Right atrium auricular region (tissue), 2 donors: ENCODE data around the gene GCK. TPM values are rescaled to one million over a fixed set of nuclear protein-coding genes. Genes with fewer than 3 reads are reported as not detected.

ENCODE experiments used
- DNase-seq: peaks from one replicate; pipeline ENCODE4 v3.0.0-alpha.2; 2019; ENCODE audit warnings: low spot score
- H3K27ac ChIP-seq, 2 donors: fragments of 200-600 bp; sonication (generic); 1 replicate in 1 of 2; 2 replicates in 1 of 2; pipeline ENCODE4 v1.5.1; 2016 to 2019
- H3K27me3 ChIP-seq, 2 donors: fragments of 200-600 bp; sonication (generic); one replicate each; pipeline versions ENCODE4 v1.5.1 to v1.6.0; 2017 to 2019
- H3K36me3 ChIP-seq: fragments of 200-600 bp; sonication (generic); one replicate; pipeline ENCODE4 v1.5.1; 2016
- H3K4me1 ChIP-seq, 2 donors: fragments of 200-600 bp; sonication (generic); one replicate each; pipeline versions ENCODE4 v1.5.1 to v1.6.0; 2017 to 2019
- H3K4me3 ChIP-seq, 2 donors: fragments of 200-600 bp; sonication (generic); 1 replicate in 1 of 2; 2 replicates in 1 of 2; pipeline ENCODE4 v1.5.1; 2017 to 2019; ENCODE audit warnings: mild to moderate bottlenecking in 1 of 2, moderate library complexity in 1 of 2
- H3K9me3 ChIP-seq, 2 donors: fragments of 200-600 bp; sonication (generic); one replicate each; pipeline ENCODE4 v1.5.1; 2019
- total RNA-seq, 2 donors: library from RNA; depleted of rRNA; stranded (reverse); fragments of >200 nt; gene quantifications; one replicate each; pipeline ENCODE4 v1.1.0, GENCODE V29; 2016
- TF ChIP-seq, protein P1 (sequence below), 2 donors: fragments of 200-600 bp; sonication (generic); IDR thresholded peaks; one replicate each; pipeline ENCODE4 v1.5.1; 2019; ENCODE audit warnings: antibody characterized with exemption in 2 of 2

The GCK gene
- total RNA-seq, 2 donors from 2014 or later: 11.1 to 21.0 TPM

DNA sequence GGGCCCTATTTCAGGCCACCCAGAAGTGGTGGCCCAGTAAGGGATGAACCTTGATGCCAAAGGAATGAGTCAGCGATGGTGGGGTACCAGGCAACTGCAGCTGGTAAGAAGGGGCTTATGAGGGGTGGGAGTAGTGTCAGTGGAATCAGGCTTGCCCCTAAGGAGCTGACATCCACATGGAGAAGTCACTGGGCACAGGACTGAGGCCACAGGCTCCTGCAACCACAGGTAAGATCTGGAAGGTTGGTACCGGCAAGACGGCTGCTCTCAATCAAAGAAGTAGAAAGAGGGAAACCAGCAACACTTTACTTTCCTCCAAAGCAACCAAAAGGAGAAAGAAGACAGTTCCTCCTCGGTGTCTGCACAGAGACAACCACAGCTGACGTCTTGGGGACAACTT is 2.5 kb downstream of the GCK start:
- TF ChIP-seq, protein P1, sequence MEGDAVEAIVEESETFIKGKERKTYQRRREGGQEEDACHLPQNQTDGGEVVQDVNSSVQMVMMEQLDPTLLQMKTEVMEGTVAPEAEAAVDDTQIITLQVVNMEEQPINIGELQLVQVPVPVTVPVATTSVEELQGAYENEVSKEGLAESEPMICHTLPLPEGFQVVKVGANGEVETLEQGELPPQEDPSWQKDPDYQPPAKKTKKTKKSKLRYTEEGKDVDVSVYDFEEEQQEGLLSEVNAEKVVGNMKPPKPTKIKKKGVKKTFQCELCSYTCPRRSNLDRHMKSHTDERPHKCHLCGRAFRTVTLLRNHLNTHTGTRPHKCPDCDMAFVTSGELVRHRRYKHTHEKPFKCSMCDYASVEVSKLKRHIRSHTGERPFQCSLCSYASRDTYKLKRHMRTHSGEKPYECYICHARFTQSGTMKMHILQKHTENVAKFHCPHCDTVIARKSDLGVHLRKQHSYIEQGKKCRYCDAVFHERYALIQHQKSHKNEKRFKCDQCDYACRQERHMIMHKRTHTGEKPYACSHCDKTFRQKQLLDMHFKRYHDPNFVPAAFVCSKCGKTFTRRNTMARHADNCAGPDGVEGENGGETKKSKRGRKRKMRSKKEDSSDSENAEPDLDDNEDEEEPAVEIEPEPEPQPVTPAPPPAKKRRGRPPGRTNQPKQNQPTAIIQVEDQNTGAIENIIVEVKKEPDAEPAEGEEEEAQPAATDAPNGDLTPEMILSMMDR (IDR thresholded peaks at IDR 0.05): no peak
- no peaks in the 10 kb centered on the region for H3K36me3 ChIP-seq
- H3K9me3 ChIP-seq: peaks cover 5 to 10% of the 10 kb centered on the region in 2 donors
- no peak overlapping the region for H3K4me3 ChIP-seq
- H3K4me1 ChIP-seq: no peaks in the 10 kb centered on the region
- DNase-seq: peak; percentile 54
- H3K27me3 ChIP-seq: no peaks in the 10 kb centered on the region
- no peak overlapping the region for H3K27ac ChIP-seq

DNA sequence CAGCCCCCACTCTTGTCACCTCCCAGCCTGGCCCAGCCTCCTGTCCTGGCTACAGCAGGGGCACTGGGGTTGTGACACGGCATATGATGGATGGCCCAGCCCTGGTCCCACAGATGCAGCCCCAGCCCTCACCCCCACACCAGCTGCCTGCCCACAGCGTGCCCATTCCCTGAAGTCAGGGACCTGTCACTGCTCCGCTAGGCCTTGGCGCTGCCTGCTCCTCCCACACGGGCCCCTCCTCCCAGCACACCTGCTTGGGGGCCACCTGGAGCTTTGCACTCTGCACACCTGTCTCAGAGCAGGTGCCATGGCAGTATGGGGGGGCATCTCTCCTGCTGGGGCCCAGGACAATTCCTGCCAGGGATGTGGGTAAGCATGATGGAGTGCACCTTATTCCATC is 3.5 kb downstream of the GCK start:
- TF ChIP-seq, protein P1 (IDR thresholded peaks at IDR 0.05): no peak

DNA sequence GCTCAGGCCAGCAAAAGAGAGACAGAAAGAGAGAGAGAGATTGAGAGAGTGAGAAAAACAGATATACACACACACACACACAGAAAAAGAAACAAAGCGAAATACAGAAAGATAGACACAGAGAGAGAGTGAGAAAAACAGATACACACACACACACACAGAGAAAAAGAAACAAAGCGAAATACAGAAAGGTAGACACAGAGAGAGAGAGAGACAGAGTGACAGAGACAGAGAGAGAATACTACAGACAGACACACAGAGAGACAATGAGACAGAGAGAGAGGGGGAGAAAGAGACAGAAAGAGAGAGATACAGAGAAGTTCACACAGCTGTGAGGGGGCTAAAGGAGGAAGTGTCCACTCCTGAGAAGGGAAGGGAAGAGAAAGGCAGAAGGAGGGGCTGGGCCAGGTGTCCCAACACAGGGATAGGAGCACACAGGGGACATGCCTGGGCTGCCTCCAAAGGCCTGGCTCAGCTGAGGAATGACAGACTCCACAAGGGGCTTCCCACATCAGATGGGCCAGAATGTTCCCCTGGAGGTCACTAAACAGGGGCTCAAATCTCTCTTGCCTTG is 4.3 kb downstream of the GCK start:
- Histone ChIP-seq H3K9me3 (peaks cover 5 to 10% of the 10 kb centered on the region in 2 donors), H3K4me1 (no peaks in the 10 kb centered on the region), H3K27ac (no peak overlapping the region), H3K27me3 (no peaks in the 10 kb centered on the region), H3K36me3 (no peaks in the 10 kb centered on the region), H3K4me3 (no peak overlapping the region)
- DNase-seq: peak; percentile 23
- TF ChIP-seq, protein P1 (IDR thresholded peaks at IDR 0.05): no peak

More for the DNA sequence above, 3.5 kb downstream of the GCK start:
- Histone ChIP-seq H3K27me3 (no peaks in the 10 kb centered on the region), H3K4me1 (no peaks in the 10 kb centered on the region), H3K36me3 (no peaks in the 10 kb centered on the region), H3K9me3 (peaks cover 5 to 10% of the 10 kb centered on the region in 2 donors), H3K4me3 (no peak overlapping the region), H3K27ac (no peak overlapping the region)
- peak; percentile 38 for DNase-seq

DNA sequence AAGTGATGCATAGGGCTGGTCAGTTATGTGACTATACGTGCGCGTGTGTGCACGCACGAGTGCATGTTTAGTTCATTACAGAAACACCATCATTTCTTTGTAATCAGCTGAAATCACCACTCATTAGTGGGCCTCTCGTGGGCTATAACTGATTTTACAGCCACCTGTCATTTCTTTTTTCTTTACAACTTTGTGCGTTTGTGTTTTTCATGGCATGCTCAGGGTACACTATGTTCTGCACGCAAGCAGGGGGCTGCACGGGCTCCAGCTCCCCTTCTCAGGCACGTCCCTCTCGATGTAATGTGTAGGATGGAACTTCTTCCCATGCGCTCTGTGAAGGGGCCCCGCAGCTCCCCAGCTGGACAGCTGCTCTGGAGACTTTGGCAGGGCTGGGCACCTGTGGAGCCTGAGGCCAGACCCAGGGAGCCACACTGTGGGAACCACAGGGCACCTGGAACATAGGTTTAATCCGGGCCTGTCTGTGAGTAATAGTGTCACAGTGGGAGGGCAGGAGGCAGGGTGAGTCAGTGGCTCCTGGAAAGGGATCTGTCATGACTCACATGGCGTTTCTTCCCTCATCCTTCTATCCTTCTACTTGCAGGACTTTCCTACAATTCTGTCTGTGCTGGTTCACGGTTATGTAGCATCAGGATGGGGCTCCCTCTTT is 4.9 kb downstream of the GCK start:
- Histone ChIP-seq H3K4me3 (no peak overlapping the region), H3K9me3 (peaks cover 5 to 10% of the 10 kb centered on the region in 2 donors), H3K27ac (no peak overlapping the region), H3K36me3 (no peaks in the 10 kb centered on the region), H3K4me1 (no peaks in the 10 kb centered on the region), H3K27me3 (no peaks in the 10 kb centered on the region)
- TF ChIP-seq, protein P1 (IDR thresholded peaks at IDR 0.05): no peak
- peak; percentile 44 for DNase-seq

DNA sequence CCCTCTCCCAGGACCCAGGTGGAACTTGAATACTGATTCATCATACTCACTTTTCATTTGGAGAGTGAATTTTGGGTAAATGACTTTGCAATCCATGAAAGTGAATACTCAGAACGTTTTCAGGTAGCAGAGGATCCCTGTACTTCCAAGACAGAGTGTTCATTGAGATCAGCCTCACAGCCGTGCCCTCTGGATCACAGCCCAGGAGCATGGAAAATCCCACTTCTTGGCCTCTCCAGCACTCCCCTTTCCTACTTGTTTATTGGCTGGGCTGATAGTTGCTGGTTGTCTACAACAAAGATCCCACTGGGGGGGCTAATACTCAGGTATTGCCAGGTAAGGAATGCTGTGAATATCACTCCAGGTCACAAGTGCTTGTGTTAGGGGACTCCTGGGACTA is 5.9 kb downstream of the GCK start:
- TF ChIP-seq, protein P1 (IDR thresholded peaks at IDR 0.05): no peak
- H3K4me3 ChIP-seq: no peak overlapping the region
- no peaks in the 10 kb centered on the region for H3K27me3 ChIP-seq
- DNase-seq: peak; percentile 21
- no peaks in the 10 kb centered on the region for H3K36me3 ChIP-seq
- peaks cover 5 to 10% of the 10 kb centered on the region in 2 donors for H3K9me3 ChIP-seq
- no peaks in the 10 kb centered on the region for H3K4me1 ChIP-seq
- no peak overlapping the region for H3K27ac ChIP-seq
